MM.1S (cell line): ENCODE results near the gene SAXO2.

Experiments
- DNase-seq: peaks from one replicate; pipeline ENCODE4 v3.0.0-alpha.2; 2015
- H2AFZ ChIP-seq: fragments of 300-600 bp; sonication (generic); 2 replicates; pipeline ENCODE4 v1.6.0; 2016; ENCODE audit warnings: antibody characterized with exemption, low read length
- H3F3A ChIP-seq: fragments of 300-600 bp; sonication (generic); 2 replicates; pipeline ENCODE4 v1.6.1; 2016; ENCODE audit warnings: mild to moderate bottlenecking, antibody characterized with exemption, low read length, moderate library complexity, mixed read lengths; ENCODE audit not compliant: insufficient read depth
- H3K27ac ChIP-seq: fragments of 300-600 bp; sonication (generic); 2 replicates; pipeline ENCODE4 v1.5.1; 2016; ENCODE audit warnings: mild to moderate bottlenecking, low read length
- H3K27me3 ChIP-seq: fragments of 300-600 bp; sonication (generic); replicated peaks from 2 replicates; pipeline ENCODE4 v1.6.0; 2016; ENCODE audit warnings: low read length; ENCODE audit not compliant: insufficient read depth
- H3K36me3 ChIP-seq: fragments of 300-600 bp; sonication (generic); replicated peaks from 2 replicates; pipeline ENCODE4 v1.6.1; 2016; ENCODE audit warnings: mild to moderate bottlenecking, low read length, mixed read lengths; ENCODE audit not compliant: insufficient read depth
- H3K4me1 ChIP-seq: fragments of 300-600 bp; sonication (generic); 2 replicates; pipeline ENCODE4 v1.6.1; 2016; ENCODE audit warnings: low read length, mixed read lengths
- H3K4me2 ChIP-seq: fragments of 300-600 bp; sonication (generic); 2 replicates; pipeline ENCODE4 v1.6.0; 2016; ENCODE audit warnings: low read depth, low read length
- H3K4me3 ChIP-seq: fragments of 300-600 bp; sonication (generic); 2 replicates; pipeline ENCODE4 v1.5.1; 2016; ENCODE audit warnings: low read length, mixed read lengths
- H3K79me2 ChIP-seq: fragments of 300-600 bp; sonication (generic); 2 replicates; pipeline ENCODE4 v1.6.1; 2016; ENCODE audit warnings: mixed run types, low read length, mixed read lengths
- H3K9ac ChIP-seq: fragments of 300-600 bp; sonication (generic); 2 replicates; pipeline ENCODE4 v1.6.1; 2016; ENCODE audit warnings: low read length, mixed read lengths
- H3K9me2 ChIP-seq: fragments of 300-600 bp; sonication (generic); replicated peaks from 2 replicates; pipeline ENCODE4 v1.6.1; 2016; ENCODE audit warnings: mild to moderate bottlenecking, low read length, mixed read lengths; ENCODE audit not compliant: insufficient read depth
- H3K9me3 ChIP-seq: fragments of 300-600 bp; sonication (generic); replicated peaks from 2 replicates; pipeline ENCODE4 v1.6.1; 2016; ENCODE audit warnings: mild to moderate bottlenecking, low read length, mixed read lengths; ENCODE audit not compliant: insufficient read depth
- H4K20me1 ChIP-seq: fragments of 300-600 bp; sonication (generic); 2 replicates; pipeline ENCODE4 v1.6.1; 2016; ENCODE audit warnings: mild to moderate bottlenecking, low read length, moderate library complexity, mixed read lengths; ENCODE audit not compliant: insufficient read depth
- CTCF ChIP-seq: fragments of 300-600 bp; sonication (generic); IDR thresholded peaks from 2 replicates; pipeline ENCODE4 v1.5.1; 2016; ENCODE audit warnings: antibody characterized with exemption, low read length, mixed read lengths
- EZH2 ChIP-seq: fragments of 300-600 bp; sonication (generic); optimal IDR thresholded peaks from 2 replicates; pipeline ENCODE3; 2017; ENCODE audit warnings: low read depth, mild to moderate bottlenecking, antibody characterized with exemption, low read length, mixed read lengths
- EZH2phosphoT487 ChIP-seq: fragments of 300-600 bp; sonication (generic); IDR thresholded peaks from 2 replicates; pipeline ENCODE4 v1.6.1; 2018; ENCODE audit warnings: antibody characterized with exemption, low read length

Gene SAXO2

GRCh38 chr15:82292271-82292670, 29.7 kb downstream of the SAXO2 start:
- H3K9me2 ChIP-seq, result no peaks in the 10 kb centered on the region
- H3K79me2 ChIP-seq, result no peaks in the 10 kb centered on the region
- H3K36me3 ChIP-seq, result no peaks in the 10 kb centered on the region
- no peaks in the 10 kb centered on the region for H3K9me3 ChIP-seq
- no peak overlapping the region for H3K4me2 ChIP-seq
- no peak for TF ChIP-seq EZH2phosphoT487
- TF ChIP-seq EZH2, result no peak
- no peak for TF ChIP-seq CTCF
- H3K27me3 ChIP-seq, result peaks cover 60% of the 10 kb centered on the region
- H3F3A ChIP-seq, result no peaks in the 10 kb centered on the region
- H3K4me3 ChIP-seq, result no peak overlapping the region
- H3K4me1 ChIP-seq, result no peaks in the 10 kb centered on the region
- H3K27ac ChIP-seq, result no peak overlapping the region
- no peak overlapping the region for H2AFZ ChIP-seq
- no peak overlapping the region for H3K9ac ChIP-seq
- no peaks in the 10 kb centered on the region for H4K20me1 ChIP-seq
- no peak for DNase-seq

- H2AFZ ChIP-seq, result no peak overlapping the region
- no peaks in the 10 kb centered on the region for H3K4me1 ChIP-seq
- no peak for DNase-seq
- no peaks in the 10 kb centered on the region for H3K9me2 ChIP-seq
- no peak overlapping the region for H3K9ac ChIP-seq
- H4K20me1 ChIP-seq, result no peaks in the 10 kb centered on the region
- H3K9me3 ChIP-seq, result no peaks in the 10 kb centered on the region
- H3K36me3 ChIP-seq, result no peaks in the 10 kb centered on the region
- H3F3A ChIP-seq, result no peaks in the 10 kb centered on the region
- no peak overlapping the region for H3K27ac ChIP-seq
- peaks cover 56% of the 10 kb centered on the region for H3K27me3 ChIP-seq
- no peak for TF ChIP-seq EZH2
- TF ChIP-seq CTCF, result no peak
- TF ChIP-seq EZH2phosphoT487, result no peak
- H3K4me3 ChIP-seq, result no peak overlapping the region
- no peaks in the 10 kb centered on the region for H3K79me2 ChIP-seq
- H3K4me2 ChIP-seq, result no peak overlapping the region
These were observed 31.6 kb downstream of the SAXO2 start for GRCh38 chr15:82294061-82294690.

- H3K4me1 ChIP-seq, result no peaks in the 10 kb centered on the region
- H3K9me2 ChIP-seq, result no peaks in the 10 kb centered on the region
- TF ChIP-seq EZH2, result no peak
- H4K20me1 ChIP-seq, result no peaks in the 10 kb centered on the region
- peaks cover 40% of the 10 kb centered on the region for H3K27me3 ChIP-seq
- H3K79me2 ChIP-seq, result no peaks in the 10 kb centered on the region
- no peak overlapping the region for H3K4me2 ChIP-seq
- H3F3A ChIP-seq, result no peaks in the 10 kb centered on the region
- H3K36me3 ChIP-seq, result no peaks in the 10 kb centered on the region
- DNase-seq, result no peak
- H3K9me3 ChIP-seq, result no peaks in the 10 kb centered on the region
- H2AFZ ChIP-seq, result no peak overlapping the region
- no peak overlapping the region for H3K4me3 ChIP-seq
- H3K27ac ChIP-seq, result no peak overlapping the region
- no peak overlapping the region for H3K9ac ChIP-seq
These were observed 34.9 kb downstream of the SAXO2 start for GRCh38 chr15:82297546-82297945.

- H3K27ac ChIP-seq, result no peak overlapping the region
- no peak for TF ChIP-seq EZH2phosphoT487
- TF ChIP-seq CTCF, result no peak
- TF ChIP-seq EZH2, result no peak
- peaks cover 44% of the 10 kb centered on the region for H3K27me3 ChIP-seq
- DNase-seq, result no peak
- H3K79me2 ChIP-seq, result no peaks in the 10 kb centered on the region
- no peaks in the 10 kb centered on the region for H3K9me3 ChIP-seq
- H3K9ac ChIP-seq, result no peak overlapping the region
- H2AFZ ChIP-seq, result no peak overlapping the region
- H3K4me3 ChIP-seq, result no peak overlapping the region
- no peaks in the 10 kb centered on the region for H3K4me1 ChIP-seq
- H4K20me1 ChIP-seq, result no peaks in the 10 kb centered on the region
- no peaks in the 10 kb centered on the region for H3K36me3 ChIP-seq
- H3K4me2 ChIP-seq, result no peak overlapping the region
- no peaks in the 10 kb centered on the region for H3F3A ChIP-seq
- no peaks in the 10 kb centered on the region for H3K9me2 ChIP-seq
These were observed 35.4 kb downstream of the SAXO2 start for GRCh38 chr15:82298032-82298431.
